Measurements from ENCODE around the gene MRPL9. TPM values are rescaled to one million over a fixed set of nuclear protein-coding genes. Genes with fewer than 3 reads are reported as not detected.

The MRPL9 gene
- total and polyA plus RNA-seq, 2 experiments from 2014 or later = 89.0 to 126 TPM

- Histone ChIP-seq H3K79me2 (replicated peaks; ENCODE audit: insufficient read depth) (peaks cover 9% of the 10 kb centered on the region), H3K36me3 (ENCODE audit: insufficient read depth) (peaks cover 23% of the 10 kb centered on the region), H3K27me3 (ENCODE audit: insufficient read depth) (no peaks in the 10 kb centered on the region), H3F3A (replicated peaks; ENCODE audit: low read depth) (no peaks in the 10 kb centered on the region), H4K20me1 (replicated peaks; ENCODE audit: insufficient read depth) (no peaks in the 10 kb centered on the region), H3K4me3 (no peak overlapping the region), H2AFZ (no peak overlapping the region), H3K4me2 (no peak overlapping the region), H3K9me2 (ENCODE audit: insufficient read depth) (no peaks in the 10 kb centered on the region), H3K27ac (ENCODE audit: low read depth) (no peak overlapping the region), H3K4me1 (ENCODE audit: insufficient read depth) (peaks cover 5% of the 10 kb centered on the region; the same call in 1 of the 2 replicates)
- H3K9me3 Mint-ChIP-seq = no peaks in the 10 kb centered on the region
- ATAC-seq = no peak
- peaks cover 4% of the 10 kb centered on the region for H3K27me3 Mint-ChIP-seq (ENCODE audit: insufficient read depth, low read depth, poor library complexity)
- TF ChIP-seq CTCF (conservative IDR thresholded peaks at IDR 0.05; ENCODE audit: low read depth in 2 of 2) (no peak), EZH2phosphoT487 (IDR thresholded peaks at IDR 0.05; ENCODE audit: unreplicated experiment) (no peak), ZNF114 (CRISPR knock-in tag; IDR thresholded peaks at IDR 0.05) (no peak)
- peaks cover 4% of the 10 kb centered on the region; the same call in 2 of the 3 replicates for H3K4me1 Mint-ChIP-seq
- H3K36me3 Mint-ChIP-seq (ENCODE audit: low read depth) = peaks cover 32% of the 10 kb centered on the region
- DNase-seq (ENCODE audit: low spot score) = no peak
- H3K27ac Mint-ChIP-seq = no peak overlapping the region
- H3K4me3 Mint-ChIP-seq = no peak overlapping the region
These were observed 2.5 kb downstream of the MRPL9 start for GRCh38 chr1:151760597-151761385.

- H3K27me3 ChIP-seq (ENCODE audit: insufficient read depth) = no peaks in the 10 kb centered on the region
- no peak for TF ChIP-seq POLR2AphosphoS5 (IDR thresholded peaks at IDR 0.05; ENCODE audit: low read depth)
- TF ChIP-seq CREB1 (CRISPR knock-in tag; IDR thresholded peaks at IDR 0.05; ENCODE audit: low read depth) = no peak
- H3K79me2 ChIP-seq (replicated peaks; ENCODE audit: insufficient read depth) = peaks cover 9% of the 10 kb centered on the region
- H3K36me3 Mint-ChIP-seq (ENCODE audit: low read depth) = peaks cover 32% of the 10 kb centered on the region
- H3K4me3 ChIP-seq = no peak overlapping the region
- peaks cover 23% of the 10 kb centered on the region for H3K36me3 ChIP-seq (ENCODE audit: insufficient read depth)
- H3K4me3 Mint-ChIP-seq = no peak overlapping the region
- H3K4me1 ChIP-seq (ENCODE audit: insufficient read depth) = peaks cover 5% of the 10 kb centered on the region; the same call in 1 of the 2 replicates
- no peak overlapping the region for H3K27ac ChIP-seq (ENCODE audit: low read depth)
- H3K9me3 Mint-ChIP-seq = no peaks in the 10 kb centered on the region
- no peaks in the 10 kb centered on the region for H4K20me1 ChIP-seq (replicated peaks; ENCODE audit: insufficient read depth)
- ATAC-seq = no peak
- no peak for DNase-seq (ENCODE audit: low spot score)
- H3K4me2 ChIP-seq = no peak overlapping the region
- no peak overlapping the region for H2AFZ ChIP-seq
- no peaks in the 10 kb centered on the region for H3K9me2 ChIP-seq (ENCODE audit: insufficient read depth)
- no peak overlapping the region for H3K27ac Mint-ChIP-seq
- H3F3A ChIP-seq (replicated peaks; ENCODE audit: low read depth) = no peaks in the 10 kb centered on the region
- peaks cover 4% of the 10 kb centered on the region for H3K27me3 Mint-ChIP-seq (ENCODE audit: insufficient read depth, low read depth, poor library complexity)
- H3K4me1 Mint-ChIP-seq = peaks cover 2% of the 10 kb centered on the region; the same call in 2 of the 3 replicates
These were observed 4.1 kb downstream of the MRPL9 start for GRCh38 chr1:151759241-151759640.

GRCh38 chr1:151756291-151756690 lies 7.0 kb downstream of the MRPL9 start:
- no peak overlapping the region for H3K27ac Mint-ChIP-seq
- Histone ChIP-seq H3F3A (replicated peaks; ENCODE audit: low read depth) (no peaks in the 10 kb centered on the region), H3K36me3 (ENCODE audit: insufficient read depth) (peaks cover 16% of the 10 kb centered on the region), H4K20me1 (replicated peaks; ENCODE audit: insufficient read depth) (no peaks in the 10 kb centered on the region), H3K79me2 (replicated peaks; ENCODE audit: insufficient read depth) (no peaks in the 10 kb centered on the region), H3K27me3 (ENCODE audit: insufficient read depth) (no peaks in the 10 kb centered on the region), H3K4me2 (no peak overlapping the region), H3K9me2 (ENCODE audit: insufficient read depth) (no peaks in the 10 kb centered on the region), H3K27ac (ENCODE audit: low read depth) (no peak overlapping the region), H3K4me3 (no peak overlapping the region), H2AFZ (no peak overlapping the region), H3K4me1 (ENCODE audit: insufficient read depth) (no peaks in the 10 kb centered on the region)
- no peaks in the 10 kb centered on the region for H3K9me3 Mint-ChIP-seq
- no peaks in the 10 kb centered on the region for H3K4me1 Mint-ChIP-seq
- peaks cover 17% of the 10 kb centered on the region for H3K36me3 Mint-ChIP-seq (ENCODE audit: low read depth)
- DNase-seq (ENCODE audit: low spot score) (no peak), ATAC-seq (no peak)
- H3K27me3 Mint-ChIP-seq (ENCODE audit: insufficient read depth, low read depth, poor library complexity) = peaks cover 4% of the 10 kb centered on the region
- H3K4me3 Mint-ChIP-seq = no peak overlapping the region
- TF ChIP-seq ZNF462 (CRISPR knock-in tag; IDR thresholded peaks at IDR 0.05) = no peak
